ENCODE results near the gene ARID1B. TPM values are rescaled to one million over a fixed set of nuclear protein-coding genes. Genes with fewer than 3 reads are reported as not detected.

The ARID1B gene
- total and polyA plus RNA-seq, 9 of the 15 experiments (the other 6 are each of a cell fraction or from before 2014, with no cell fraction given): 12.5 to 50.5 (median 25.8) TPM

DNA sequence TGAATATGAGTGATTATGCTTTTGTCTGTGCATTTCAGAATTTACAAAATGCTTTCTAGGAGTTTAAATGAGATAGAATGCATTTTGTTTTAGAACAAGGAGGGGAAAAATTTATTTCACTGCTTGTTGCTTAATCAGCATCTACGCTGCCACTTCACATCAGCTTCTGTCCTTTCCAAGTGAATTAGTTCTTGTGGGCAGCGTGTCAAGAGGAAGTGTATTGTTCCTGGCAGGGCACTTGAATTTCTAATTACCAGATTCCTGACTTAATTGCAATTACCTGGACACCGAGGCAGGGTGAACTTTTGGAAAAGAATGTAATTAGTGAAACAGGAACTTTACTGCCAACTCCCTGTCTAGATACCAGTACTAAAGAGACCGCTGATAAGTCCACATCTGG is 282.6 kb downstream of the ARID1B start:
- Histone ChIP-seq H3K9ac (ENCODE audit: insufficient read depth in 1 of 2, low read depth in 2 of 2, low read length in 2 of 2) (no peak overlapping the region), H3K4me1 (replicated peaks in 1 of 2; ENCODE audit: control insufficient read depth in 2 of 2, insufficient read depth in 2 of 2, low read length in 2 of 2) (peaks cover 0 to 13% of the 10 kb centered on the region in 2 experiments; a peak in 3 of 5 replicates), H3K27ac (ENCODE audit: extremely low read depth, low read depth, low read length) (no peak overlapping the region), H3K27me3 (ENCODE audit: control insufficient read depth in 2 of 2, insufficient read depth in 2 of 2, low read length in 2 of 2) (no peaks in the 10 kb centered on the region), H3K4me2 (ENCODE audit: insufficient read depth, low read length) (no peak overlapping the region), H3K36me3 (ENCODE audit: control insufficient read depth, insufficient read depth, low read length) (peaks cover 3% of the 10 kb centered on the region; the same call in 1 of the 3 replicates), H4K20me1 (replicated peaks; ENCODE audit: control insufficient read depth, insufficient read depth, low read length) (no peaks in the 10 kb centered on the region), H2AFZ (ENCODE audit: low read depth, low read length) (no peak overlapping the region), H3K9me1 (ENCODE audit: control insufficient read depth, insufficient read depth, low read length) (no peaks in the 10 kb centered on the region), H3K9me3 (replicated peaks; ENCODE audit: control insufficient read depth, insufficient read depth, low read depth, low read length) (no peaks in the 10 kb centered on the region), H3K4me3 (no peak overlapping the region), H3K79me2 (ENCODE audit: control insufficient read depth, insufficient read depth, low read length) (0 out of 3 replicates have a peak, but pooled peaks cover 3% of the 10 kb centered on the region)
- TF ChIP-seq SIN3A (IDR thresholded peaks at IDR 0.05; ENCODE audit: borderline replicate concordance in 2 of 2, control insufficient read depth in 1 of 2, low read depth in 2 of 2, low read length in 2 of 2) (no peak), CC2D1A (IDR thresholded peaks at IDR 0.05) (no peak)
- TF ChIP-seq, protein P1, sequence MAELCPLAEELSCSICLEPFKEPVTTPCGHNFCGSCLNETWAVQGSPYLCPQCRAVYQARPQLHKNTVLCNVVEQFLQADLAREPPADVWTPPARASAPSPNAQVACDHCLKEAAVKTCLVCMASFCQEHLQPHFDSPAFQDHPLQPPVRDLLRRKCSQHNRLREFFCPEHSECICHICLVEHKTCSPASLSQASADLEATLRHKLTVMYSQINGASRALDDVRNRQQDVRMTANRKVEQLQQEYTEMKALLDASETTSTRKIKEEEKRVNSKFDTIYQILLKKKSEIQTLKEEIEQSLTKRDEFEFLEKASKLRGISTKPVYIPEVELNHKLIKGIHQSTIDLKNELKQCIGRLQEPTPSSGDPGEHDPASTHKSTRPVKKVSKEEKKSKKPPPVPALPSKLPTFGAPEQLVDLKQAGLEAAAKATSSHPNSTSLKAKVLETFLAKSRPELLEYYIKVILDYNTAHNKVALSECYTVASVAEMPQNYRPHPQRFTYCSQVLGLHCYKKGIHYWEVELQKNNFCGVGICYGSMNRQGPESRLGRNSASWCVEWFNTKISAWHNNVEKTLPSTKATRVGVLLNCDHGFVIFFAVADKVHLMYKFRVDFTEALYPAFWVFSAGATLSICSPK (IDR thresholded peaks at IDR 0.05; ENCODE audit: borderline replicate concordance): no peak
- TF ChIP-seq, protein P2, sequence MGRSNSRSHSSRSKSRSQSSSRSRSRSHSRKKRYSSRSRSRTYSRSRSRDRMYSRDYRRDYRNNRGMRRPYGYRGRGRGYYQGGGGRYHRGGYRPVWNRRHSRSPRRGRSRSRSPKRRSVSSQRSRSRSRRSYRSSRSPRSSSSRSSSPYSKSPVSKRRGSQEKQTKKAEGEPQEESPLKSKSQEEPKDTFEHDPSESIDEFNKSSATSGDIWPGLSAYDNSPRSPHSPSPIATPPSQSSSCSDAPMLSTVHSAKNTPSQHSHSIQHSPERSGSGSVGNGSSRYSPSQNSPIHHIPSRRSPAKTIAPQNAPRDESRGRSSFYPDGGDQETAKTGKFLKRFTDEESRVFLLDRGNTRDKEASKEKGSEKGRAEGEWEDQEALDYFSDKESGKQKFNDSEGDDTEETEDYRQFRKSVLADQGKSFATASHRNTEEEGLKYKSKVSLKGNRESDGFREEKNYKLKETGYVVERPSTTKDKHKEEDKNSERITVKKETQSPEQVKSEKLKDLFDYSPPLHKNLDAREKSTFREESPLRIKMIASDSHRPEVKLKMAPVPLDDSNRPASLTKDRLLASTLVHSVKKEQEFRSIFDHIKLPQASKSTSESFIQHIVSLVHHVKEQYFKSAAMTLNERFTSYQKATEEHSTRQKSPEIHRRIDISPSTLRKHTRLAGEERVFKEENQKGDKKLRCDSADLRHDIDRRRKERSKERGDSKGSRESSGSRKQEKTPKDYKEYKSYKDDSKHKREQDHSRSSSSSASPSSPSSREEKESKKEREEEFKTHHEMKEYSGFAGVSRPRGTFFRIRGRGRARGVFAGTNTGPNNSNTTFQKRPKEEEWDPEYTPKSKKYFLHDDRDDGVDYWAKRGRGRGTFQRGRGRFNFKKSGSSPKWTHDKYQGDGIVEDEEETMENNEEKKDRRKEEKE (IDR thresholded peaks at IDR 0.05; ENCODE audit: borderline replicate concordance in 1 of 2, control insufficient read depth in 1 of 2, low read depth in 2 of 2, low read length in 1 of 2): no peak
- TF ChIP-seq, protein P3, sequence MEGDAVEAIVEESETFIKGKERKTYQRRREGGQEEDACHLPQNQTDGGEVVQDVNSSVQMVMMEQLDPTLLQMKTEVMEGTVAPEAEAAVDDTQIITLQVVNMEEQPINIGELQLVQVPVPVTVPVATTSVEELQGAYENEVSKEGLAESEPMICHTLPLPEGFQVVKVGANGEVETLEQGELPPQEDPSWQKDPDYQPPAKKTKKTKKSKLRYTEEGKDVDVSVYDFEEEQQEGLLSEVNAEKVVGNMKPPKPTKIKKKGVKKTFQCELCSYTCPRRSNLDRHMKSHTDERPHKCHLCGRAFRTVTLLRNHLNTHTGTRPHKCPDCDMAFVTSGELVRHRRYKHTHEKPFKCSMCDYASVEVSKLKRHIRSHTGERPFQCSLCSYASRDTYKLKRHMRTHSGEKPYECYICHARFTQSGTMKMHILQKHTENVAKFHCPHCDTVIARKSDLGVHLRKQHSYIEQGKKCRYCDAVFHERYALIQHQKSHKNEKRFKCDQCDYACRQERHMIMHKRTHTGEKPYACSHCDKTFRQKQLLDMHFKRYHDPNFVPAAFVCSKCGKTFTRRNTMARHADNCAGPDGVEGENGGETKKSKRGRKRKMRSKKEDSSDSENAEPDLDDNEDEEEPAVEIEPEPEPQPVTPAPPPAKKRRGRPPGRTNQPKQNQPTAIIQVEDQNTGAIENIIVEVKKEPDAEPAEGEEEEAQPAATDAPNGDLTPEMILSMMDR (IDR thresholded peaks at IDR 0.05 in 2 of 3, conservative IDR thresholded peaks at IDR 0.05 in 1 of 3; ENCODE audit: insufficient read depth in 2 of 3, low read depth in 1 of 3, low read length in 3 of 3): no peak
- FAIRE-seq: no peak
- in situ Hi-C loops (cut with MboI): no loop called here
- DNase-seq (ENCODE audit: extremely low read depth in 1 of 4, low spot score in 3 of 4): no peak
- WGBS (ENCODE audit: insufficient coverage, low coverage, missing lambda C conversion rate): 74% methylated on average over 4 of the region's 4 CpGs
- POLR2A ChIA-PET: interaction anchor here (0.6 to 1.0 kb wide), 3 partner anchors 10 to 141 kb away, joined by 3 to 5 read pairs (median 4); no protein-coding TSS in a partner anchor
- no peak for ATAC-seq
- intact Hi-C loops (cut with micrococcal nuclease): no loop called here
- CTCF ChIA-PET (ENCODE audit: low intra/inter-chr PET ratio): no interaction called here
- no TSS peak for BruUV-seq (replicated peaks)
